CD4-positive, CD25-positive, alpha-beta regulatory T cell (primary cell): ENCODE measurements around the gene MID1. TPM values are rescaled to one million over a fixed set of nuclear protein-coding genes. Genes with fewer than 3 reads are reported as not detected.

ENCODE experiments used
- ATAC-seq, 2 donors: fragments of 150-1000 bp; cut with Tn5 transposase; one replicate each; pipeline ENCODE4 v1.10.0; 2021; ENCODE audit warnings: low read depth in 2 of 2, moderate number of reproducible peaks in 2 of 2, moderate library complexity in 1 of 2
- DNase-seq, 3 donors: peaks; one replicate each; pipeline versions ENCODE4 v3.0.0 to v3.0.0-alpha.2; 2012 to 2022; ENCODE audit warnings: mixed read lengths in 1 of 3
- H3K27ac ChIP-seq: one replicate; pipeline ENCODE4 v1.7.0; 2013; ENCODE audit warnings: mild to moderate bottlenecking, low read length; ENCODE audit not compliant: insufficient read depth, poor library complexity, severe bottlenecking
- H3K27me3 ChIP-seq: one replicate; pipeline ENCODE4 v1.7.0; 2013; ENCODE audit warnings: low read length; ENCODE audit not compliant: control insufficient read depth, insufficient read depth
- H3K36me3 ChIP-seq: one replicate; pipeline ENCODE4 v1.7.0; 2013; ENCODE audit warnings: mild to moderate bottlenecking, low read length, moderate library complexity; ENCODE audit not compliant: control insufficient read depth, insufficient read depth
- H3K4me1 ChIP-seq: 2 replicates; pipeline ENCODE4 v1.7.0; 2013; ENCODE audit warnings: mild to moderate bottlenecking, low read length; ENCODE audit not compliant: insufficient read depth, control insufficient read depth, poor library complexity, severe bottlenecking
- H3K4me3 ChIP-seq: one replicate; pipeline ENCODE4 v1.7.0; 2013; ENCODE audit warnings: low read depth, mild to moderate bottlenecking, low read length, moderate library complexity
- H3K9me3 ChIP-seq, 2 experiments: 1 replicate in 1 of 2; 2 replicates in 1 of 2; pipeline ENCODE4 v1.7.0; 2013; ENCODE audit warnings: low read length in 2 of 2, mild to moderate bottlenecking in 1 of 2, moderate library complexity in 1 of 2; ENCODE audit not compliant: control insufficient read depth in 2 of 2
- H3K27ac Mint-ChIP-seq, 3 donors: one replicate each; pipeline ENCODE4 v1.8.0; 2020 to 2022; ENCODE audit warnings: mild to moderate bottlenecking in 3 of 3, mixed read lengths in 3 of 3, moderate library complexity in 2 of 3
- H3K27me3 Mint-ChIP-seq: one replicate; pipeline ENCODE4 v1.8.0; 2022; ENCODE audit warnings: mild to moderate bottlenecking, mixed read lengths
- H3K36me3 Mint-ChIP-seq: one replicate; pipeline ENCODE4 v1.8.0; 2020; ENCODE audit warnings: mixed read lengths
- H3K4me1 Mint-ChIP-seq, 4 donors: one replicate each; pipeline ENCODE4 v1.8.0; 2020 to 2022; ENCODE audit warnings: mixed read lengths in 4 of 4, mild to moderate bottlenecking in 1 of 4
- H3K4me3 Mint-ChIP-seq, 4 donors: one replicate each; pipeline ENCODE4 v1.8.0; 2020 to 2022; ENCODE audit warnings: mild to moderate bottlenecking in 4 of 4, mixed read lengths in 4 of 4, moderate library complexity in 3 of 4
- H3K9me3 Mint-ChIP-seq, 7 donors: one replicate each; pipeline ENCODE4 v1.8.0; 2020 to 2022; ENCODE audit warnings: mixed read lengths in 7 of 7, mild to moderate bottlenecking in 3 of 7, moderate library complexity in 2 of 7
- polyA plus RNA-seq, 4 donors: library from polyadenylated mRNA; unstranded; fragments of 300-500 nt; fragmentation: Illumina TruSeq; gene quantifications; one replicate each; pipeline ENCODE4 v1.2.3, GENCODE V29; 2021
- total RNA-seq: library from RNA; stranded (reverse); gene quantifications from one replicate; pipeline ENCODE4 v1.2.3, GENCODE V29; 2022

The MID1 gene
- total and polyA plus RNA-seq, 5 donors from 2014 or later = not detected

DNA sequence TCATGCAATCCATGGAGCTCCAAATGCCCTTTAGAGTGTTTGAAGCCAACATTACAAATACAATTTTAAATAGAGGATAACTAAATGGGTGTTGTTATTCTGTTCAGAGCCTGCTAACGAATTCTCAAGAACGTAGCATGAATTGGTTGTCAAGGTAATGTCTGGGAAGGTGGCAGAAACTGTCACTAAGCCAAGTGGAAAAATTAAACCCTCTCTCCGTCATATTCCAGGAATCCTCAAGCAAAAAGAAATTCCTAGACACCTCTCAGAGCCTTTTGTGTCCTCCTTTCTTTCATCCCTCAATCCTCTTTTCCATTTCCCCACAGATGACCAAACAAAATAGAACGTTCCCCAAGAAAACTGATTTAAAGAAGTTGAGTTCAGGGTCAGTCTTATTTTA, 204.0 kb downstream of the MID1 start:
- no peaks in the 10 kb centered on the region for H3K4me1 ChIP-seq
- DNase-seq (no peak), ATAC-seq (no peak)
- no peaks in the 10 kb centered on the region for H3K27me3 ChIP-seq
- no peaks in the 10 kb centered on the region for H3K36me3 Mint-ChIP-seq
- H3K27ac ChIP-seq = no peak overlapping the region
- H3K9me3 ChIP-seq = no peaks in the 10 kb centered on the region
- H3K4me1 Mint-ChIP-seq = no peaks in the 10 kb centered on the region
- no peak overlapping the region for H3K27ac Mint-ChIP-seq
- H3K27me3 Mint-ChIP-seq = no peaks in the 10 kb centered on the region
- no peaks in the 10 kb centered on the region for H3K9me3 Mint-ChIP-seq
- H3K4me3 Mint-ChIP-seq = no peak overlapping the region
- no peaks in the 10 kb centered on the region for H3K36me3 ChIP-seq
- H3K4me3 ChIP-seq = no peak overlapping the region

DNA sequence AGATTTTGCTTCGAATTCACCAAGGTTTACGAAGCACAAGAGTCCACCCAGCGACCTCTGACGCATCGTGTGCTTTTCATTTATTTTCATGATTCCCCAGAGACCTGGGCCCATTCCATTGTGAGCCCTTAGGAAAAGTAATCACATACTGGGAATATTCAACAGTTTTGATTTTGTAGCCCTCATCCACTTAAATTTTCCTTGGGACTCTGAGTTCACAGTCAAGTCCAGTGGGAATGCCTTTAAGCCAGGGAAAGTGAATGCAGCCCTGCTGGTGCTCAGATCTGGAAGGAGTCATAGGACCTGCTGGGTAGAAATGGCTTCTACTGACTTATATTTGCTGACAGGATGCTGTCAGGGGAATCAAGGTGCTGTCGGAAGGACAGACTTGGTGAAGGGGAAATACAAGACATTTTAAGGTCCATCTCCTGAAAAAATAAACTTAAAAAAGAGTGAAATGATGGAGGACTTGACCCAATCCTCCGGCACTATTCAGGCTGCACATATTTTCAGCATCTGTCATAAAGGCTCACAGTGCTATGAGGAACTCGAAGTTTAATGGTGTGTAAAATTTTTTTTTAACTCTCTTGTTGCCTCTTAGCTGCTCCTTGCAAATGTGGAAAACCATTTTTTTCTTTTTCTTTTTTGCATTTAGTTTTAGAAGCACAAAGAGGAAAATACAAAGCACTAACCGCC, 204.9 kb downstream of the MID1 start:
- no peak for DNase-seq
- no peak for ATAC-seq
- Histone ChIP-seq H3K27ac (no peak overlapping the region), H3K4me3 (no peak overlapping the region), H3K36me3 (no peaks in the 10 kb centered on the region), H3K27me3 (no peaks in the 10 kb centered on the region), H3K4me1 (no peaks in the 10 kb centered on the region), H3K9me3 (no peaks in the 10 kb centered on the region)
- Mint-ChIP-seq H3K4me3 (no peak overlapping the region), H3K27ac (no peak overlapping the region), H3K4me1 (no peaks in the 10 kb centered on the region), H3K36me3 (no peaks in the 10 kb centered on the region), H3K9me3 (no peaks in the 10 kb centered on the region), H3K27me3 (no peaks in the 10 kb centered on the region)

DNA sequence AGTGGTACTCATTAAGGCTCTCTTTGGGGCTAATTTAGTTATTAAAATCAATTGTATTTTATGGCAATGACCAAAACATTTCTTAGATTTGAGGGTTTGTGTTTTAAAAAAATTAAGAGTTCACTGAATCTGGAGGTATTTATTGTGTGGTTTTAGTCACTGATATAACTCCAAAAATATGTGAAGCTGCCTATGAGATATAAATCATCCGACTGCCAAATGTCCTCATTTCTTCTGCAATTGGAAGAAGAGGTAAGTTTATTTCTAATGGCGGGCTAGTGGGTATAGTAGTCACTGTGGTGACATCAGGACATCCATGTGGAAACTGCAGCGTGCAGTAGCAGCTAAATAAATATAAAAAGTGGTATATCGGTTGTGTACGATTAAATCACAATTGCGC, 205.5 kb downstream of the MID1 start:
- no peaks in the 10 kb centered on the region for H3K4me1 ChIP-seq
- Mint-ChIP-seq H3K9me3 (no peaks in the 10 kb centered on the region), H3K4me1 (no peaks in the 10 kb centered on the region), H3K27me3 (no peaks in the 10 kb centered on the region), H3K4me3 (no peak overlapping the region), H3K36me3 (no peaks in the 10 kb centered on the region), H3K27ac (no peak overlapping the region)
- H3K27me3 ChIP-seq = no peaks in the 10 kb centered on the region
- no peaks in the 10 kb centered on the region for H3K36me3 ChIP-seq
- no peak overlapping the region for H3K27ac ChIP-seq
- H3K4me3 ChIP-seq = no peak overlapping the region
- H3K9me3 ChIP-seq = no peaks in the 10 kb centered on the region
- ATAC-seq = no peak
- DNase-seq = no peak

DNA sequence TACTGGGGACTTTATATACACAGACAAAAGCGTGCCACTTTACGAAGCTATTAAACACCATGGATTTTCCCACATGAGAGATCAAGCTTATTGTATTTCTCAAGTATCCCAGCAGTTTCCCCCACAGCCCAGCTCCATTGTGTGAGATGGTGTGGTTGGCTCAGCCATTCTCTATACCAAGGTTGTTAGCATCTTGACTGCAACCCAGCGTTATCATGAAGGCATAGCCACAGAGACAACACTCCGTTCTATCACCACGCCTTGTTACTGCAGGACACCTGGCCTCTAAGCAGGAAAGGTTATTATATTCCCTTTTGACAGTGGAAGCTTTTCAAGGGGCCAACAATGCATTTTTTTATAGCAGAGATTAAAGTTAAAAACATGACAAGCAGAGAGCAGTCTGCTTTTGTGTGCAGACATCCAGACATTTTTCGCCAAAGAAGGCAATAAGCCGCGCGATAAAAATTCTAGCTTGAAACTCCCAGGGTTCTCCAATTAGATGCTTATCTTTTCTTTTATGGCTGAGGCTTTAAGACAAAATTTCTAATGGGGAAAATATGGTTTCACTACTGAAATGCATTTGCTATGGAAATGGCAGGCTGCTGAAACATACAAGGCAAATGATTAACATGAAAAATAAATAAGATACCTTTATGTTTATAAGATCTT, 206.1 kb downstream of the MID1 start:
- H3K4me3 ChIP-seq = no peak overlapping the region
- ATAC-seq (no peak), DNase-seq (no peak)
- H3K4me3 Mint-ChIP-seq = no peak overlapping the region
- H3K36me3 Mint-ChIP-seq = no peaks in the 10 kb centered on the region
- H3K27me3 Mint-ChIP-seq = no peaks in the 10 kb centered on the region
- no peaks in the 10 kb centered on the region for H3K9me3 ChIP-seq
- no peaks in the 10 kb centered on the region for H3K4me1 Mint-ChIP-seq
- no peaks in the 10 kb centered on the region for H3K27me3 ChIP-seq
- no peak overlapping the region for H3K27ac Mint-ChIP-seq
- no peaks in the 10 kb centered on the region for H3K9me3 Mint-ChIP-seq
- no peak overlapping the region for H3K27ac ChIP-seq
- no peaks in the 10 kb centered on the region for H3K4me1 ChIP-seq
- no peaks in the 10 kb centered on the region for H3K36me3 ChIP-seq

DNA sequence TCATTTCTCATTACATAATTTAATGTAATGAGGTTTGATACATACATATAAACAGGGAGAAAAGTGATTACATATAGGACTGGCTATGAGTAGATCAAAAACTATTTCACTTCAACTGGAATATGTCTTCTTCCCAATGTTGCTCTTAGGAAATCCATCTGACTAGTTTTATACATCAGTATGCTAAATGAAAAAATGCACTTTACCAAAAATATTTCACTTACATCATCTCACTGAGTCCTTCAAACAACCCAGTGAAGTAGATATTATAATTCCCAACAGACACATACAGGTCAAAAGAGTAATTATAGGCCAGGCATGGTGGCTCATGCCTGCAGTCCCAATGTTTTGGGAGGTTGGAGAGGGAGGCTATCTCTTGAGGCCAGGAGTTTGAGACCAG, 215.9 kb downstream of the MID1 start:
- Mint-ChIP-seq H3K9me3 (peaks cover 0 to 3% (median 0%) of the 10 kb centered on the region in 7 donors), H3K4me3 (no peak overlapping the region), H3K27me3 (no peaks in the 10 kb centered on the region), H3K4me1 (no peaks in the 10 kb centered on the region), H3K27ac (no peak overlapping the region), H3K36me3 (no peaks in the 10 kb centered on the region)
- Histone ChIP-seq H3K36me3 (no peaks in the 10 kb centered on the region), H3K9me3 (no peaks in the 10 kb centered on the region), H3K27ac (no peak overlapping the region), H3K4me1 (no peaks in the 10 kb centered on the region), H3K4me3 (no peak overlapping the region), H3K27me3 (no peaks in the 10 kb centered on the region)
- ATAC-seq (no peak), DNase-seq (no peak)

DNA sequence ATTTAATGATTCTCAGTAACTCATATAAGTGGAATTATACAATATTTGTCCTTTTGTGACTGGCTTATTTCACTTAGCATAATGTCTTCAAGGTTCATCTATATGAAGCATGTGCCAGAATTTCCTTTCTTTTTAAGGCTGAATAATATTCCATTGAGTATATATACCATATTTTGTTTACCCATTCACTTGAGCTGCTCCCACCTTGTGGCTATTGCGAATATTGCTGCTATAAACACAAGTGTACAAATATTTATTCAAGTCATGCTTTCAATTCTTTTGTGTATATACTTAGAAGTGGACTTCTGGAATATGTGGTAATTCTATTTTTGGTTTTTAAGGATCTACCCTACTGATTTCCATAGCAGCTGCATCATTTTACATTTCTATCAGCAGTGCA, 219.1 kb downstream of the MID1 start:
- no peaks in the 10 kb centered on the region for H3K27me3 Mint-ChIP-seq

DNA sequence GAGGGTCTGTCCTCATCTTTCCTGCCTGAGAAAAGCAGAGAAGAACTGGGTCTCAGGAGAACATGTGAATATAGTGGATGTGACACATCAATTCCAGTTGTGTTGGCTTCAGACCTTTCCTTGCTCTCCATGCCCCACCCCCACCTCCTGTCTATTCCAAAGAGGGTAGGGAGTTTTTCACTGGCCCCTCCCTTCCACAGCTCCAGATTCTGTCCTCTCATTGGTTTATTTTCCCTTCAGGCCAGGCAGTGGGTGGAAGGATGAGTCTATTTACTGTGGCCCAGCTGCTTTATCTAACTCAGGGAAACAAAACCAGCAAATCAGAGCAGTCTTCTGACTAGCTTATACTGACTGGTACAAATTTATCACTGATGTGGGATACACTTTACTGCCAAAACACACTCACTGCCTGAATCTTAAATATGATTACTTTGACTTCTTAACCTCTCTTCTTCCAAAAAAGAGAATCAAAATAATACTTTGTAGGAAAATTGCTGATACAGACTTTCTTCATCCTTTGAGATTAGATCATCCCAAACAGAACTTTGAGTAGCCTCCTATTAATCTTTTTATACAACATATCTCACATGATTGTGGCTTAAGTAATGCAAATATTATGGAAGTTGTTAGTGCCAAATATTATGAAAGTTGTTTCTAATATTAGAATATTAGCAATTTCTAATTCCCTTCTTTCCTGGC, 221.2 kb downstream of the MID1 start:
- H3K4me1 ChIP-seq = no peaks in the 10 kb centered on the region
- H3K9me3 Mint-ChIP-seq = peaks cover 0 to 6% (median 0%) of the 10 kb centered on the region in 7 donors
- no peak for ATAC-seq
- no peaks in the 10 kb centered on the region for H3K36me3 Mint-ChIP-seq
- no peaks in the 10 kb centered on the region for H3K4me1 Mint-ChIP-seq
- H3K4me3 ChIP-seq = no peak overlapping the region
- H3K36me3 ChIP-seq = no peaks in the 10 kb centered on the region
- DNase-seq = no peak
- H3K9me3 ChIP-seq = no peaks in the 10 kb centered on the region
- H3K27me3 ChIP-seq = no peaks in the 10 kb centered on the region
- no peak overlapping the region for H3K4me3 Mint-ChIP-seq
- H3K27ac ChIP-seq = no peak overlapping the region
- H3K27ac Mint-ChIP-seq = no peak overlapping the region
- no peaks in the 10 kb centered on the region for H3K27me3 Mint-ChIP-seq

More for the DNA sequence above, 219.1 kb downstream of the MID1 start:
- H3K27me3 ChIP-seq = no peaks in the 10 kb centered on the region
- H3K4me3 Mint-ChIP-seq = no peak overlapping the region
- H3K4me1 ChIP-seq = no peaks in the 10 kb centered on the region
- no peak overlapping the region for H3K4me3 ChIP-seq
- H3K36me3 ChIP-seq = no peaks in the 10 kb centered on the region
- DNase-seq = no peak
- ATAC-seq = no peak
- peaks cover 0 to 6% (median 0%) of the 10 kb centered on the region in 7 donors for H3K9me3 Mint-ChIP-seq
- no peaks in the 10 kb centered on the region for H3K4me1 Mint-ChIP-seq
- H3K36me3 Mint-ChIP-seq = no peaks in the 10 kb centered on the region
- no peaks in the 10 kb centered on the region for H3K9me3 ChIP-seq
- no peak overlapping the region for H3K27ac Mint-ChIP-seq
- no peak overlapping the region for H3K27ac ChIP-seq
